Ramos (cell line): Measurements from ENCODE around the gene ZNF319.
"Not testable (repeated sequence)": the region's sequence is repeated elsewhere in the genome, so short reads cannot be mapped to it uniquely, and the experiment has no call there.

Experiments used
- in situ Hi-C: fragments of 300-500 bp; cut with MboI; formaldehyde crosslinking; loops from one replicate; pipeline ENCODE4 v1.14.3; 2022; ENCODE audit warnings: low sequenced_read_pairs; ENCODE audit not compliant: unreplicated experiment

ZNF319 gene

DNA sequence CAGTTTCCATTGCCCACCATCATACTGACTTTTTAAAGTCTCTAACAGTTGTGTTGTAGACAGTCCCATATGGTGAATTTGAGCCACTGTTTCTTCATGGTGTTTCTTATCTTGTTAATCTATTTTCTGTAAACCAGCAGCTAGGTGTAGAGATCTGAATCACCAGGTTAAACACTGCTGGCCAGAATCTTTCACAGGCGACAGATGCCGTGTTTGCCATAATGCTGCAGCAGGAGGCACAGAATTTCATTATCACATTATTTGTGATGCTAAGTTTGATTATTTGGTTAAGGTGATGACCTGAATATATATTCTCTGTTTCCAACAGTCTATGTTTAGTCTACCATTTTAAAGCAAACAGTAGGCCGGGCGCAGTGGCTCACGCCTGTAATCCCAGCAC lies 18.1 kb downstream of the ZNF319 start:
- in situ Hi-C loops, result no loop called here

- in situ Hi-C loops, result no loop called here
These were observed 18.8 kb downstream of the ZNF319 start for GRCh38 chr16:57981636-57982035.

DNA sequence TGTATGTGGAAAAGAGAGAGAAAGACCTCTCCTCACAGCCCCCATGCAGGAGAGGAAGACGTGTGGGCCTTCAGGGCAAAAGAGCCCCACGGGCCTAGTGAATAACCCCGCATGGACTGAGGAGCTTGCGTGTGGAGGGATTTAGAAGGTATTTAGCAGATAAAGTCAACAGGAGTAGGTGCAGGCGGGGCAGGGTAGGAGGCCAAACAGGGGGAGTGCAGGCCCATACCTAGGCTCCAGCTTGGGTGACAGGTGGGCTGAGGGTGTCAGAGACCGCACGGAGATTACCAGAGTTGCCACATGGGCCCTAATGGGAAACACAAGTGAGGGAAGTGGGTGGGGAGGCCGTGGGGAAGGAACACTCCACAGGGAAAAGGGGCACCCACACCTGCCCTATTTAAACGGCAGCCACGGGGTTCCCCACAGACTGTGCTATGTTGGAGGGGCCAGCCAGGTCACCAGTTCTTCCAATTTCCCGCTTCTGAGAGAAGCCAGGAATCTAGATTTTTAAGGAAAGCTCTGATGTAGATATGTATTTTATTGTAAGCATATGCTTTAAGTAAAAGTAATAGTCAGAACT lies 21.4 kb downstream of the ZNF319 start:
- in situ Hi-C loops, result no loop called here

- in situ Hi-C loops, result not testable (repeated sequence)
These were observed 22.4 kb downstream of the ZNF319 start for GRCh38 chr16:57978070-57978465.

GRCh38 chr16:57977418-57978069 lies 22.9 kb downstream of the ZNF319 start:
- in situ Hi-C loops, result no loop called here

DNA sequence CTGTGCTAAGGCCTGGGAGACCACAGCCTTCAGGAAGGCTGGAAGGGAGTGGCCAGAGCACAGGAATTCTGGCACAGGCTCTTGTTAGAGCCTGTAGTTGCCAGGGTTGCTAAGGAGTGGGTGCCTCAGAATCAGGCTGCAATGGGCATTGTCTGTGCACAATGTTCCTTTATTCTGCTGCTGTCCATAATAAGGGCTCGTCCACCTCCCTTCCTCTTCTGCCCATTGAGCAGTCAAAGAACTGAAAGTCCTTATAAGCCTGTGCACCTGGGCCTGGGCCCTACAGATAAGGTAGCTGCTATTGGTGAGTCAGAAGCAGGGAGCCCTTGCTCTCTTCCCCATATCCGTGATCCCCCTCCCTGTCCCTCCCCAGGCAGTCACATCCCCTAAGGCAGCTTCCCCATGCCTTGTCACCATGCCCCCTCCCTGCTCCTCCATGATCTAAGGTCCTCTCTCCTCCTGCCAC lies 24.1 kb downstream of the ZNF319 start:
- in situ Hi-C loops, result no loop called here

- in situ Hi-C loops, result no loop called here
These were observed 28.2 kb downstream of the ZNF319 start for GRCh38 chr16:57972306-57972705.

DNA sequence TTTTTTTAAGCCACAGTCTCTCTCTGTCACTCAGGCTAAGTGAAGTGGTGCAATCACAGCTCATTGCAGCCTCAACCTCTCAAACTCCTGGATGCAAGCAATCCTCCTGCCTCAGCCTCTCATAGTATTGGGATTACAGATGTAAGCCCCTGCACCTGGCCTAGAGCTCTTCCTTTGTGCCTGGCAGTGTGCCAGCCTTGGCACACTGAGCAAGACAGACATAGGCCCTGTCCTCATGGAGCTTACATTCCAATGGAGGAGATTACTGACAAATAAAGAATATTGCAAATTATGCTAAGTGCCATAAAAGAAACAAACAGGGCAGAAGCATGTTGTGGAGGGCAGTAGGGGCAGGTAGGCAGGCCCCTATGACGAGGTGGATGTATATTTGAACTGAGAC lies 28.6 kb downstream of the ZNF319 start:
- in situ Hi-C loops, result no loop called here

GRCh38 chr16:57970970-57971369 lies 29.5 kb downstream of the ZNF319 start, which contains the start of gene CNGB1:
Gene CNGB1, minus strand, starts transcription at chr16:57971128. Its CDS starts 3,842 bp downstream, at chr16:57967286.
- in situ Hi-C loops, result no loop called here

- in situ Hi-C loops, result no loop called here
These were observed 30.2 kb downstream of the ZNF319 start for GRCh38 chr16:57970319-57970718.

DNA sequence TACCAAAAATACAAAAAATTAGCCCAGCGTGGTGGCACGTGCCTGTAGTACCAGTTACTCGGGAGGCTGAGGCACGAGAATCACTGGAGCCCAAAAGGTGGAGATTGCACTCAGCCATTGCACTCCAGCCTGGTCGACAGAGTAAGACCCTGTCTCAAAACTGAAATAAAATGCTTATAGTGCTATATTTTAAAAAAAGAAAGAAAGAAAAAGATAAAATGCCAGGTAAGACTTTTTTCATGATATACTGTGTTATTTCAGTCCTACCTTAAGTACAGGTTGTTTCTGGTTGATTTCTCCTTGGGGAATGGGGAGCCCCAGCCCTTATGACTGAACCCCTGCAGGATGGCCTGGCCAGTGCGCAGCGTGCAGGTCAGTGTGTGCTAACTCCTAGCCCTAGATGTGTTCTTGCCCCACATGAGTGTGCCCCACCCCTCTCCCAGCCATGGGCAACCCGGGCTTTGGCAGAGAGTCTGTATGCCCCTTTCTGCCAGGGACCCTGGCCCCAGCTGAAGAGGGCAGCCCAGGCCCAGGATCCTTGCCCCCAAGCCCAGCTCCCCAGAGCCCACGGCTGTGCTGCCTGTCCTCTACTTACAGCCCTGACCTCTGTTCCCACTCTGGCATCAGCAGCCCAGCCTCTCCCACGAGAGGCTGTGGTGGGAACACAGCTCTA lies 30.9 kb downstream of the ZNF319 start:
- in situ Hi-C loops, result no loop called here

GRCh38 chr16:57967916-57968315 lies 32.6 kb downstream of the ZNF319 start:
- in situ Hi-C loops, result no loop called here

GRCh38 chr16:57966986-57967385 lies 33.5 kb downstream of the ZNF319 start:
- in situ Hi-C loops, result no loop called here

DNA sequence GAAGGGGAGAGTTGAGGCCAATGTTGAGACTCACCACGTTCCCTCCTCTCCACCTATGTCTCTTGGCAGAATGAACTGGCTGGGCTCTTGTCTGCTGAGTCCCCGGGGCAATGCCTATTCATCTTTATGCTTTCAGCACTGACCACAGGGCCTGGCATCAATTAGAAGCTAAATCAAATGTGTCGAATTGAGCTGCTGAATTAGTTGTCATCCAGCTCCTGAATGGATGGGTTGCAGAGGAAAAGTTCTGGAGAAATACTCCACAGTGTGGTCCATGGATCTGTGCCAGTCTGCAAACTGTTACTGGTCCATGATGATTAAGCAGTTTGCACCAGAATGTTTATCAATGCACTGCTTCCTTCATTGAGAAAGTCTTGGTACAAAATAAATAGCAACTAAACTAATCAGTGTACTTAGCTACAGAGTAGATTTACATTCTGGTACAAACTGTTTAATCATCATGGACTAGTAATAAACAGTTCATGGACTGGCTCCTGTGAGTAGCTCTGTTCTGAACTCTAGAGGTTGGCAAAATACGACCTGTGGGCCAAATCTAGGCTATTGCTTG lies 34.2 kb downstream of the ZNF319 start:
- in situ Hi-C loops, result no loop called here

GRCh38 chr16:57964157-57964700 lies 36.2 kb downstream of the ZNF319 start:
- in situ Hi-C loops, result no loop called here

DNA sequence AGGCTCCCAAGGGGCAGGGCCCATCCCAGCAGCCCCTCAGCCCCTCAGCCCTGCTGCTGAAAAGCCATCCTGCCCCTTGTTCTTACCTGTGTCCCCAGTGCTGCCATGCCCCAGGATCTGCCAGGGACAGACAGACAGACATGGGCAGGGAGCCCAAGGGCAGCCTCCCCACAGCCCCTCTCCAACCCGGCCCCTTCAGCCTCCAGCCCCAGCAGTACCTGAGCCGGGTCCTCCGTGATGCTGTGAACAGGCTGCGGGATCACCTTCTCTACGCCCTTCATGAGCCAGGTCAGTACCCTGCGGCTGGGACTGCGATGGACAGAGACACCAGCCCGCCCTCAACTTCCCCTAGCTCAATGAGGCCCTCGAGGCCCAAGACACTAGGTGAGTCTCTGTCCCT lies 37.7 kb downstream of the ZNF319 start:
- in situ Hi-C loops, result no loop called here

DNA sequence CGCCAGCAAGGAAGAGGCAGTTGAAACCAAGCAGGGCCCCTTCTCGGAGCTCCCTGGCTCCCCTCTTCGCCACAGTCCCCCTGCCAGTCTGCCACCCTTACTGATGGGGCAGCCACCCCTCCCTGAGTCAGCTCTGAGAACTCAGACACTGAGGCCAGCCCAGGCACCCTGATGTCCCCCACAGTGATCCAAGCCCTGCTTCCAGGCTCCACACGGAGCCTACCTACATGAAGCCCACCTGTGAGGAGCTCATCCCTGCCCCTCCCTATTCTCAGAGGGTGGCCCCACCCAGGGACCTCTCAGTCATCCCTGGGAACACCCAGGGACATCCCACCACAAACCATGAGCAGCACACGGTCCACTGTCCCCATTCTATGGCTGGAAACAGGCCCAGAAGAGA lies 38.4 kb downstream of the ZNF319 start:
- in situ Hi-C loops, result no loop called here

- in situ Hi-C loops, result no loop called here
These were observed 38.9 kb downstream of the ZNF319 start for GRCh38 chr16:57961538-57961937.

- in situ Hi-C loops, result no loop called here
These were observed 39.5 kb downstream of the ZNF319 start for GRCh38 chr16:57960826-57961472.

- in situ Hi-C loops, result no loop called here
These were observed 40.2 kb downstream of the ZNF319 start for GRCh38 chr16:57960310-57960709.
